ENCODE results near the gene HJV. TPM values are rescaled to one million over a fixed set of nuclear protein-coding genes. Genes with fewer than 3 reads are reported as not detected.

HJV gene
- total RNA-seq, 1 experiment from 2014 or later = not detected

- DNase-seq (ENCODE audit: low read depth, low spot score) (no peak), ATAC-seq (no peak)
- Histone ChIP-seq H3K27me3 (ENCODE audit: insufficient read depth, low read length) (no peaks in the 10 kb centered on the region), H2AFZ (ENCODE audit: low read depth, low read length, poor library complexity, severe bottlenecking) (peak overlapping the region; percentile 42), H4K20me1 (ENCODE audit: insufficient read depth) (no peaks in the 10 kb centered on the region), H3K79me2 (ENCODE audit: insufficient read depth, low read length) (no peaks in the 10 kb centered on the region), H3K4me3 (replicated peaks in 1 of 2; ENCODE audit: low read depth in 1 of 2, low read length in 2 of 2) (no peak overlapping the region), H3K9me3 (ENCODE audit: control insufficient read depth in 1 of 2, insufficient read depth in 1 of 2, low read depth in 1 of 2, low read length in 2 of 2) (no peaks in the 10 kb centered on the region), H3K9me2 (ENCODE audit: insufficient read depth) (no peaks in the 10 kb centered on the region), H3K27ac (ENCODE audit: low read depth, low read length) (no peak overlapping the region), H3K4me2 (ENCODE audit: low read length) (no peak overlapping the region), H3K4me1 (ENCODE audit: control insufficient read depth in 1 of 2, insufficient read depth in 2 of 2, low read length in 2 of 2) (peaks cover 3 to 17% of the 10 kb centered on the region in 2 experiments; a peak in 3 of 4 replicates), H3K9ac (ENCODE audit: low read length) (no peak overlapping the region), H3K36me3 (ENCODE audit: control insufficient read depth in 1 of 2, insufficient read depth in 2 of 2, low read length in 2 of 2) (no peaks in the 10 kb centered on the region)
- intact Hi-C loops (cut with micrococcal nuclease) = loop anchor here (1.0 kb wide), 1 partner anchor 14 kb away; no protein-coding TSS in a partner anchor
- no TSS peak for BruUV-seq (replicated peaks)
- ChIA-PET RAD21 (ENCODE audit: low non-redundant PET in 1 of 2, low total read pairs in 2 of 2, uncharacterized antibody in 2 of 2, unreplicated experiment in 2 of 2) (no interaction called here), CTCF (interaction anchor here (1.1 to 1.9 kb wide), 4 partner anchors 8 to 173 kb away, joined by 3 to 7 read pairs (median 6); partner anchors contain the start of gene PIAS3), POLR2A (no interaction called here)
- no peak for TF ChIP-seq REST (IDR thresholded peaks at IDR 0.05; ENCODE audit: low read depth)
- no peak for TF ChIP-seq EGR1 (IDR thresholded peaks at IDR 0.05; ENCODE audit: low read depth)
- TF ChIP-seq ZFX (IDR thresholded peaks at IDR 0.05) = no peak
- no peak for TF ChIP-seq POLR2A (IDR thresholded peaks at IDR 0.05; ENCODE audit: borderline replicate concordance, extremely low read depth, insufficient read depth, insufficient read length)
- no peak for TF ChIP-seq ELF1 (IDR thresholded peaks at IDR 0.05; ENCODE audit: borderline replicate concordance, low read depth)
- TF ChIP-seq POLR2AphosphoS5 (IDR thresholded peaks at IDR 0.05; ENCODE audit: low read depth, low read length) = no peak
- no peak for TF ChIP-seq CBX3 (IDR thresholded peaks at IDR 0.05; ENCODE audit: low read depth)
- no peak for TF ChIP-seq SP1 (IDR thresholded peaks at IDR 0.05; ENCODE audit: low read depth)
- no peak for TF ChIP-seq YY1 (IDR thresholded peaks at IDR 0.05; ENCODE audit: extremely low read depth, insufficient replicate concordance, low read depth, low read length)
- TF ChIP-seq RAD21 (IDR thresholded peaks at IDR 0.05; ENCODE audit: low read depth) = no peak
Measured at GRCh38 chr1:146031476-146031875, 9.9 kb upstream of the HJV start.
